IMR-90 (cell line): Measurements from ENCODE around the gene BMP5. TPM values are rescaled to one million over a fixed set of nuclear protein-coding genes. Genes with fewer than 3 reads are reported as not detected.

Source experiments
- ATAC-seq: fragments of 200-7000 bp; cut with Tn5 transposase; 2 replicates; pipeline ENCODE4 v1.9.1; 2020; ENCODE audit warnings: low read depth, mild to moderate bottlenecking, moderate library complexity
- BruUV-seq: library from RNA; stranded (reverse); fragments of 400-500 nt; replicated peaks from 2 replicates; lab custom pipeline; 2021; lab: Mats Ljungman, UMichigan
- CTCF ChIA-PET: fragments of 300-600 bp; formaldehyde crosslinking; extraction: SDS; loops from one replicate; lab custom pipeline; 2021; ENCODE audit warnings: antibody characterized with exemption; lab: Yijun Ruan, JAX
- POLR2A ChIA-PET: fragments of 300-600 bp; sonication (Branson Sonifier 250); formaldehyde crosslinking; loops from one replicate; lab custom pipeline; 2022; ENCODE audit warnings: antibody characterized with exemption; ENCODE audit not compliant: unreplicated experiment; lab: Charles Lee
- DNase-seq: peaks from one replicate; pipeline ENCODE4 v3.0.0; 2013
- H2AFZ ChIP-seq: replicated peaks from 2 replicates; pipeline ENCODE3; 2013; ENCODE audit warnings: low read length, mild to moderate bottlenecking; ENCODE audit not compliant: poor library complexity
- H2AK5ac ChIP-seq: 2 replicates; pipeline ENCODE4 v1.6.1; 2013; ENCODE audit warnings: low read depth, low read length, inconsistent platforms
- H2AK9ac ChIP-seq: replicated peaks from 2 replicates; pipeline ENCODE3; 2013; ENCODE audit warnings: mild to moderate bottlenecking, low read depth, low read length, moderate library complexity; ENCODE audit not compliant: poor library complexity
- H2BK120ac ChIP-seq: 2 replicates; pipeline ENCODE4 v1.6.1; 2013; ENCODE audit warnings: low read depth, low read length, inconsistent platforms
- H2BK15ac ChIP-seq: 3 replicates; pipeline ENCODE4 v1.6.1; 2013; ENCODE audit warnings: low read depth, low read length, inconsistent platforms
- H2BK20ac ChIP-seq: 2 replicates; pipeline ENCODE4 v1.6.1; 2013; ENCODE audit warnings: low read depth, mild to moderate bottlenecking, inconsistent platforms, low read length, moderate library complexity
- H2BK5ac ChIP-seq: 2 replicates; pipeline ENCODE4 v1.6.1; 2013; ENCODE audit warnings: mild to moderate bottlenecking, low read depth, low read length, inconsistent platforms; ENCODE audit not compliant: poor library complexity, severe bottlenecking
- H3K14ac ChIP-seq: replicated peaks from 2 replicates; pipeline ENCODE4 v1.6.1; 2013; ENCODE audit warnings: low read depth, low read length, inconsistent platforms
- H3K18ac ChIP-seq: 2 replicates; pipeline ENCODE4 v1.6.1; 2013; ENCODE audit warnings: low read depth, low read length, control low read depth
- H3K23ac ChIP-seq: 2 replicates; pipeline ENCODE4 v1.6.1; 2013; ENCODE audit warnings: low read depth, low read length, inconsistent platforms
- H3K27ac ChIP-seq: 2 replicates; pipeline ENCODE4 v1.5.1; 2013; ENCODE audit warnings: mild to moderate bottlenecking, control low read depth, low read length; ENCODE audit not compliant: insufficient read depth
- H3K27me3 ChIP-seq: 2 replicates; pipeline ENCODE4 v1.6.1; 2013; ENCODE audit warnings: low read length; ENCODE audit not compliant: control insufficient read depth, insufficient read depth
- H3K36me3 ChIP-seq: 2 replicates; pipeline ENCODE4 v1.6.1; 2013; ENCODE audit warnings: low read length, mixed read lengths; ENCODE audit not compliant: control insufficient read depth, insufficient read depth
- H3K4ac ChIP-seq: 2 replicates; pipeline ENCODE4 v1.6.1; 2013; ENCODE audit warnings: low read depth, low read length, inconsistent platforms
- H3K4me1 ChIP-seq: 2 replicates; pipeline ENCODE4 v1.6.1; 2013; ENCODE audit warnings: low read length, mixed read lengths; ENCODE audit not compliant: control insufficient read depth, insufficient read depth
- H3K4me2 ChIP-seq: 2 replicates; pipeline ENCODE4 v1.6.1; 2013; ENCODE audit warnings: low read depth, mild to moderate bottlenecking, control low read depth, low read length, moderate library complexity
- H3K4me3 ChIP-seq: 2 replicates; pipeline ENCODE4 v1.5.1; 2013; ENCODE audit warnings: low read depth, mild to moderate bottlenecking, control low read depth, low read length, moderate library complexity; ENCODE audit not compliant: insufficient read depth
- H3K56ac ChIP-seq: 2 replicates; pipeline ENCODE4 v1.6.1; 2013; ENCODE audit warnings: low read length, inconsistent platforms; ENCODE audit not compliant: insufficient read depth; ENCODE audit errors: extremely low read depth
- H3K79me1 ChIP-seq, 2 experiments: 2 replicates each; pipeline ENCODE4 v1.6.1; 2013; ENCODE audit warnings: low read length in 2 of 2, inconsistent platforms in 1 of 2, low read depth in 1 of 2
- H3K9ac ChIP-seq: 2 replicates; pipeline ENCODE4 v1.6.1; 2013; ENCODE audit warnings: low read depth, low read length, control low read depth
- H3K9me1 ChIP-seq: 2 replicates; pipeline ENCODE4 v1.6.1; 2013; ENCODE audit warnings: low read length, inconsistent platforms; ENCODE audit not compliant: insufficient read depth
- H3K9me3 ChIP-seq: 2 replicates; pipeline ENCODE4 v1.6.1; 2013; ENCODE audit warnings: low read length; ENCODE audit not compliant: control insufficient read depth, insufficient read depth
- H4K20me1 ChIP-seq: 2 replicates; pipeline ENCODE4 v1.6.1; 2013; ENCODE audit warnings: low read length, inconsistent platforms; ENCODE audit not compliant: insufficient read depth
- H4K5ac ChIP-seq: 2 replicates; pipeline ENCODE4 v1.6.1; 2013; ENCODE audit warnings: mild to moderate bottlenecking, low read depth, low read length, control low read depth
- H4K8ac ChIP-seq, 2 experiments: 2 replicates each; pipeline ENCODE4 v1.6.1; 2013; ENCODE audit warnings: low read depth in 2 of 2, low read length in 2 of 2, control low read depth in 1 of 2, inconsistent platforms in 1 of 2
- H4K91ac ChIP-seq: 2 replicates; pipeline ENCODE4 v1.6.1; 2013; ENCODE audit warnings: low read depth, low read length, inconsistent platforms; ENCODE audit not compliant: insufficient read depth
- POLR2A ChIP-seq: IDR thresholded peaks from 2 replicates; pipeline ENCODE4 v1.6.1; 2012; ENCODE audit warnings: mild to moderate bottlenecking, low read depth, low read length
- WGBS, 2 experiments: methylation state at CpG; one replicate each; pipeline versions ENCODE4 v1.1.5 to v1.1.7; 2013; ENCODE audit warnings: missing lambda C conversion rate in 2 of 2; ENCODE audit not compliant: insufficient read length in 1 of 2; ENCODE audit errors: extremely low coverage in 2 of 2; 5-methylcytosine and 5-hydroxymethylcytosine counted together
- dilution Hi-C: fragments of 300-500 bp; cut with HindIII; formaldehyde crosslinking; loops from one replicate; pipeline ENCODE4 v1.14.3; 2018; ENCODE audit warnings: low sequenced_read_pairs; ENCODE audit not compliant: unreplicated experiment
- in situ Hi-C: fragments of 300-500 bp; cut with MboI; formaldehyde crosslinking; loops from 3 replicates; pipeline ENCODE4 v1.14.3; 2019; ENCODE audit warnings: low sequenced_read_pairs, inconsistent platforms, mixed read lengths
- intact Hi-C: fragments of 100-400 bp; cut with micrococcal nuclease; formaldehyde crosslinking; loops from 2 replicates; pipeline ENCODE4 v1.10.0; 2022
- polyA plus RNA-seq, 3 experiments: library from polyadenylated mRNA; depleted of rRNA; stranded (reverse); fragments of >200 nt; gene quantifications; 2 replicates each; pipeline ENCODE4 v1.2.3, GENCODE V29; 2012; ENCODE audit warnings: low replicate concordance in 1 of 3
- total RNA-seq: library from RNA; depleted of rRNA; stranded (reverse); fragments of >200 nt; gene quantifications from 2 replicates; pipeline ENCODE4 v1.2.3, GENCODE V29; 2012

BMP5 gene
- total and polyA plus RNA-seq, 2 of the 4 experiments (the other 2 are of a cell fraction), result under 0.01 to 0.02 TPM

GRCh38 chr6:55726144-55726543 lies 149.2 kb downstream of the BMP5 start:
- H3K79me1 ChIP-seq, result no peaks in the 10 kb centered on the region
- no peaks in the 10 kb centered on the region for H3K36me3 ChIP-seq
- 0 out of 2 replicates have a peak overlapping the region, but pooled peaks have one; percentile 50 for H3K27ac ChIP-seq
- no peak overlapping the region for H3K56ac ChIP-seq
- no peak overlapping the region; the same call in 1 of the 2 replicates for H3K9ac ChIP-seq
- H4K91ac ChIP-seq, result no peak overlapping the region
- ChIA-PET CTCF (no interaction called here), POLR2A (no interaction called here)
- no peaks in the 10 kb centered on the region for H3K9me3 ChIP-seq
- peaks cover 2% of the 10 kb centered on the region; the same call in 1 of the 2 replicates for H3K4me1 ChIP-seq
- no peak for TF ChIP-seq POLR2A
- no peak overlapping the region for H2AK5ac ChIP-seq
- H3K4me2 ChIP-seq, result no peak overlapping the region
- H3K14ac ChIP-seq, result no peak overlapping the region
- H4K20me1 ChIP-seq, result no peaks in the 10 kb centered on the region
- H2AFZ ChIP-seq, result no peak overlapping the region
- no peak overlapping the region for H3K4ac ChIP-seq
- H3K18ac ChIP-seq, result peak overlapping the region; percentile 95
- intact Hi-C loops (no loop called here), in situ Hi-C loops (no loop called here), dilution Hi-C loops (no loop called here)
- no peak overlapping the region for H3K23ac ChIP-seq
- ATAC-seq (no peak), DNase-seq (no peak)
- H3K9me1 ChIP-seq, result no peaks in the 10 kb centered on the region
- H3K27me3 ChIP-seq, result no peaks in the 10 kb centered on the region; the same call in 1 of the 2 replicates
- H2AK9ac ChIP-seq, result no peak overlapping the region
- H4K8ac ChIP-seq, result no peak overlapping the region; a peak in 1 of 4 replicates
- H2BK5ac ChIP-seq, result no peak overlapping the region
- no peak overlapping the region for H2BK15ac ChIP-seq
- H3K4me3 ChIP-seq, result no peak overlapping the region
- H2BK20ac ChIP-seq, result peak overlapping the region; percentile 8; the same call in 1 of the 2 replicates
- H2BK120ac ChIP-seq, result peak overlapping the region; percentile 47; the same call in 1 of the 2 replicates
- H4K5ac ChIP-seq, result peak overlapping the region; percentile 97
- no TSS peak for BruUV-seq
- WGBS, 2 experiments, result no CpG with 5 or more reads among the region's 1 CpG
